Measurements from ENCODE around the gene TAS1R3.

- no peak for TF ChIP-seq POLR2AphosphoS5 (IDR thresholded peaks at IDR 0.05; ENCODE audit: low read depth, low read length)
- TF ChIP-seq REST (IDR thresholded peaks at IDR 0.05; ENCODE audit: insufficient read depth in 1 of 2, low read depth in 2 of 2, low read length in 2 of 2) = no peak
- TF ChIP-seq SIN3A (IDR thresholded peaks at IDR 0.05; ENCODE audit: borderline replicate concordance, insufficient read depth, low read length) = no peak
- TF ChIP-seq TAF1 (IDR thresholded peaks at IDR 0.05; ENCODE audit: borderline replicate concordance, insufficient read depth, low read length) = no peak
- TF ChIP-seq FOXP2 (optimal IDR thresholded peaks at IDR 0.05; ENCODE audit: borderline replicate concordance, extremely low read depth, extremely low read length, insufficient read depth) = no peak
Observed at GRCh38 chr1:1346501-1346890, 15.4 kb downstream of the TAS1R3 start.

Data from PFSK-1 (cell line).